HG02798 (cell line): Measurements from ENCODE around the gene ZNF267.
"Not testable (repeated sequence)": the region's sequence is repeated elsewhere in the genome, so short reads cannot be mapped to it uniquely, and the experiment has no call there.

Experiments
- ATAC-seq: cut with Tn5 transposase; IDR thresholded peaks from one replicate; pipeline ENCODE4 v1.9.1; 2021; ENCODE audit warnings: mild to moderate bottlenecking; ENCODE audit not compliant: unreplicated experiment, poor library complexity

The ZNF267 gene

DNA sequence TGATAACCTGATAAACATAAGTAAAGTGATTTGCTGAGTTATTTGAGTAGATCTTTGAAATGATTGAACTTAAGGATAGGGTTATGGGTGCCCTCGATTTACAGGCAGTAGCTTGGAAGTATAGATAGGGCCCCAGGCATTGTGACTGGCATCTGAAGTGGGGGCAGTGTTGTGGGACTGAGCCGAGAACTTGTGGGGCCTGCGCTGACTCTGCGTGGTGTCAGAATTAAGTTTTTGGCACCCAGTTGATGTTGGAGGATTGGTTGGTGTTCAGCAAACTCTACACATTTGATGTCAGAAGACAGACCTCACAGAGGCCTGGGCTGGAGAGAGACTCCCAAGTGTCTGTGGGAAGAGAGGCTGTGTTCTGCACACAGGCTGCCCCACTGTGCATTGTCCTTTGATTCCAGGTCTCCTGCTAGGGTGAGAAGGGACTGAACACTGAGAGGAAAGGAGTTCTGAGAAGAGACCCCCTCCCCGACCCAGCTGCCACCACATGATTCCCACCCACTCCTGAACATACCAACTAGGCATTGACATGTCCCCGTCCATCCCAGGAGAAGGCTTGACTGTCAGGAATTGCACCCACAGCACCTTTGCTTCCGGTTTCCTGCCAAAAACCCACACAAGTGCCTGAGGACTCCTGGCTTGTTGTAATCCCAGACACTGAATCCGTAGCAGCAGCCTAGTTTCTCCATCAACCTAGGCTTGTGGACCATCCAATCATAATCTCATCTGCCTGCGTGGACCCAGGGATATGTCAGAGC is 4.5 kb downstream of the ZNF267 start:
- ATAC-seq: no peak

DNA sequence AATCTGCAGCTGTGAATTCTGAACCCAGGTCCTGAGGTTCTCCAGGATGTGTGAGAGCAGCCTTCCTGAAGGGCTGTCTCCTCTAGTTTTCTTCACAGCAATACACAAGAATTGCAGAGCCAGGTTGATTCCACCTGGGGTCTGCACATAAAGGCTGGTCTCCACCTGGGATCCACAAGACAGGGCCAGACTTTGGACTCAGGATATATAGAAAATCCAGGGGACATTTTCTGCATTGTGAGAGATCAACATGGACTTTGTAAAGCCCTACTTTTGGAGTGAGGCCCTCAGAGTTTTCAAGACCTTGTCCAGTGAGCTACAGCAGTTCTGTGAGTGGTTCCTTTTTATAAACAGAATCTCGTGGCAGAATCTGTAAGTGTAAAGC is 6.3 kb downstream of the ZNF267 start:
- ATAC-seq: no peak

- ATAC-seq: peak; percentile 31
Observed at GRCh38 chr16:31880322-31880979, 6.8 kb downstream of the ZNF267 start.

DNA sequence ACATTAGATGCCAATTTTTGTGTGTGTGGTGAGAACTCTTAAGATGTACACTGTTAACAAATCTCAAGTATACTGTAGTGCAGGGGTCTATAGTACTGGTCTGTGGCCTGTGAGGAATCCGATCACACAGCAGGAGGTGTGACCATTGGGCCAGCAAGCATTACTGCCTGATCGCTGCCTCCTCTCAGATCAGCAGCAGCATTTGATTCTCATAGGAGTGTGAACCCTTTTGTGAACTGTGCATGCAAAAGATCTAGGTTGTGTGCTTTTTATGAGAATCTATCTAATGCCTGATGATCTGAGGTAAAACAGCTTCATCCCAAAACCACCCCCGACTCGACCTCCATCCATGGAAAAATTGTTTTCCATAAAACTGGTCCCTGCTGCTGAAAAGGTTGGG is 12.6 kb downstream of the ZNF267 start:
- no peak for ATAC-seq

DNA sequence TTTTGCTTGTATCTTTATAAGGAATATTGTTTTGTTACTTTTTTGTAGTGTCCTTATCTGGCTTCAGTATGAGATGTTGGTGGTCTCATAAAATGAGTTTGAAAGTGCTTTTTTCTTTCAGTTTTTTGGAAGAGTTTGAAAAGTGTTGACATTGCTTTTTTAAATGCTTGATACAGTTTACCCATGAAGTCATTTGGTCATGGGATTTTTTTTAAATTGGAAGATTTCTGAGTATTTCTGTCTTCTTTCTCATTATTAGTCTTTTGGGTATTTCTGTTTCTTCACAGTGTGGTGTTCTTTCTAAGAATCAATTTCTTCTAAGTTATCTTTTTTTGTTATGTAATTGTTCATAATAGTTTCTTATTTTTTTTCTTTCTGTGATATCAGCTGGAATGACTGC is 15.1 kb downstream of the ZNF267 start:
- no peak for ATAC-seq

GRCh38 chr16:31892111-31892510 is 18.5 kb downstream of the ZNF267 start:
- ATAC-seq: not testable (repeated sequence)

DNA sequence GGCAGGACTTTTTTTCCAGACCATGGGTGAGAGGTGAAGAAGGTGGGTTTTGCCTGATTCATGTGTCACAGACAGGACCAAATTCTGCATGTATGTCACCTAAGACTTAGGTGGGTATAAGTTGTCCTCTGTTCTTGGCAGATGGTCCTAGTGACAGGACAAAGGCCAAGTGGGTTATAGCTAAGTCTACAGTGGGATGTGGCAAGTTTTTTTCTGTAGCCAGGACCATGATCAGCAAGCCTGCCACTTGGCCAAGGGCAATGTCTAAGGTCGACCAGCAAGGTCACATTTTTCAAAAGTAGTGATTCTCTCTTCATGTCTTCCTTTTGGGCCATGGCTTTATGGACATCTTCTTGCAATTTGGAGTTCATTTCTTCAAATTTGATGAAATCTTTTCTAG is 20.2 kb downstream of the ZNF267 start:
- ATAC-seq: no peak

GRCh38 chr16:31897283-31897682 is 23.7 kb downstream of the ZNF267 start:
- no peak for ATAC-seq

GRCh38 chr16:31899505-31899904 is 25.9 kb downstream of the ZNF267 start:
- ATAC-seq: no peak

- ATAC-seq: not testable (repeated sequence)
Observed at GRCh38 chr16:31904571-31904970, 31.0 kb downstream of the ZNF267 start.

DNA sequence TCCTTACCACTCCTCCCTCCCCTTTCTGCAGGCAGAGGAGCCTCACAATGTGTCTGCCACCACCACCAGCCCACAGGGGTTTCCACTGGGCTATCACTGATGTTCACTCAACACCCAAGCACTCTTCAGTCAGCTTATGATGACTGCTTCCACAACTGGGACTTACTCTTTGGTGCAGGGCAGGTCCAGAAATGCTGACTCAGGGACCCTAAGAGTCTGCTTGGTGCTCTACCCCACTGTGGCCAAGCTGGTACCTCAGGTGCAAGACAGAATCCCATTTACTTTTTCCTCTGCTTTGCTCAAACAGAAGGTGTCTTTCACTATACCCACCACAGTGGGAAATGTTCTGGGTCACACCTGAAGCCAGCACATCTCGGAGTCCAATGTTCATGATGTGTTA is 40.1 kb downstream of the ZNF267 start:
- ATAC-seq: no peak

DNA sequence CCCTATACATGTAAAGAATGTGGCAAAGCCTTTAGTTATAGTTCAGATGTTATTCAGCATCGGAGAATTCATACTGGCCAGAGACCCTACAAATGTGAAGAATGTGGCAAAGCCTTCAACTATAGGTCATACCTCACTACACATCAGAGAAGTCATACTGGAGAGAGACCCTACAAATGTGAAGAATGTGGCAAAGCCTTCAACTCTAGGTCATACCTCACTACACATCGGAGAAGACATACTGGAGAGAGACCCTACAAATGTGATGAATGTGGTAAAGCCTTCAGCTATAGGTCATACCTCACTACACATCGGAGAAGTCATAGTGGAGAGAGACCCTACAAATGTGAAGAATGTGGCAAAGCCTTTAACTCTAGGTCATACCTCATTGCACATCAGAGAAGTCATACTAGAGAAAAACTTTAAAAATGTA is 42.5 kb downstream of the ZNF267 start:
- no peak for ATAC-seq

DNA sequence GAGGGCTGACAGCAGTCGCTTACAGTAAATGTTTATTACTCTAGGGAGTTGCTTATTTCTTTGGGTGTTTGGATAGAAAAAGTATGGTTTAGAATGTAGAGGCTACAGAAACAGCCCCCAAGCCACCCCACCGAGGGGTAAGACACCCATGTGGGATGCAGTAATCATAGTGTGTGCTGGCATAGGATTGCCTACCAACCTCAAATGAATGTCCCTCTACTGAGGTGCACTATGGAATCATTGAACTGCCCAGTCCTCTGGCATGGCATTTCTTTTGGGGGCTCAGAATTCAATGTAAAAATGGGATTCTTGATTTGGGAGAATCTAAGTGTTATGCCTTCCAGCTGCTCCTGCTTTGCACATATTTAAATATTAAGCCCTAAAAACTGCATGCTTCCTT is 46.8 kb downstream of the ZNF267 start:
- ATAC-seq: no peak

DNA sequence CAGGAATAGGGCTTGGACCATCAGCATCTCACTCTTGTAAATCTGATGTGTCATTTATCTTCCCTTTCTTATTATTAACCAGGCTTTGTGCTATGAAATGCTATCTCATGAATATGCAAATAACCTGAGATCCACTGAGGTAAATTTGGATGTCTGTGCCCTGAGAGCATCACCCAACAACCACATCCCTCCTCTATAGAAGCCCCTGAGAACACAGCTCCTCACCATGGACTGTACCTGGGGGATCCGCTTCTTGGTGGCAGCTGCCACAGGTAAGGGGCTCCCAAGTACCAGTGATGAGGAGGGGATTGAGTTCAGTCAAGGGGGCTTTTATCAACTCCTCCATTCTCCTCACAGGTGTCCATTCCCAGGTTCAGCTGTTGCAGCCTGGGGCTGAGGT is 78.2 kb downstream of the ZNF267 start:
- not testable (repeated sequence) for ATAC-seq

- ATAC-seq: not testable (repeated sequence)
Observed at GRCh38 chr16:31952206-31952605, 78.6 kb downstream of the ZNF267 start.

DNA sequence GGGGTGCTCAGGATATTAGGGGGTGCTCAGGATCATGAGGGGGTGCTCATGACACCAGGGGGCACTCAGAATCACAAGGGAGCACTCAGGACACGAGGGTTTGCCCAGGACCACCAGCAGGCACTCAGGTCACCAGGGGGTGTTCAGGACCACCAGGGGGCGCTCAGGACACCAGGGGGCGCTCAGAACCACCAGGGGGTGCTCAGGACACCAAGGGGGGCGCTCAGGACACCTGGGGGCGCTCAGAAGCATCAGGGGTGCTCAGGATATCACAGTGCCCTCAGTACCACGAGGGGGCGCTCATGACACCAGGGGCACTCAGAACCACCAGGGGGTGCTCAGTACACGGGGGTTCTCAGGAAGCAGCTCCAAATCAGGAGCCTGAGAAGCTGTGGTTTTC is 82.6 kb downstream of the ZNF267 start:
- not testable (repeated sequence) for ATAC-seq

DNA sequence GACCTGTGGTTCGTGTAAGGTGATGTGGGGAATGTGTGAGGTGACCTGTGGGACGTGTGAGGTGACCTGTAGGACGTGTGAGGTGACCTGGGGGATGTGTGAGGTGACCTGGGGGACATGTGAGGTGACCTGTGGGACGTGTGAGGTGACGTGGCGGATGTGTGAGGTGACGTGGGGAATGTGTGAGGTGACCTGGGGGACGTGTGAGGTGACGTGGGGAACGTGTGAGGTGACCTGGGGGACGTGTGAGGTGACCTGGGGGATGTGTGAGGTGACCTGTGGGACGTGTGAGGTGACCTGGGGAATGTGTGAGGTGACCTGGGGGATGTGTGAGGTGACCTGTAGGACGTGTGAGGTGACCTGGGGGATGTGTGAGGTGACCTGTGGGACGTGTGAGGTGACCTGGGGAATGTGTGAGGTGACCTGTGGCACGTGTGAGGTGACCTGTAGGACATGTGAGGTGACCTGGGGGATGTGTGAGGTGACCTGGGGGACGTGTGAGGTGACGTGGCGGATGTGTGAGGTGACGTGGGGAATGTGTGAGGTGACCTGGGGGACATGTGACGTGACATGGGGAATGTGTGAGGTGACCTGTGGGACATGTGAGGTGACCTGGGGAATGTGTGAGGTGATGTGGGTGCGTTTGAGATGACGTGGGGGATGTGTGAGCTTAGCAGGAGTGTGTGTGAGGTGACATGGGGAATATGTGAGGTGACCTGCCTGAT is 86.7 kb downstream of the ZNF267 start:
- ATAC-seq: not testable (repeated sequence)
